ENCODE data around the gene SLC24A1.

Gene SLC24A1

DNA sequence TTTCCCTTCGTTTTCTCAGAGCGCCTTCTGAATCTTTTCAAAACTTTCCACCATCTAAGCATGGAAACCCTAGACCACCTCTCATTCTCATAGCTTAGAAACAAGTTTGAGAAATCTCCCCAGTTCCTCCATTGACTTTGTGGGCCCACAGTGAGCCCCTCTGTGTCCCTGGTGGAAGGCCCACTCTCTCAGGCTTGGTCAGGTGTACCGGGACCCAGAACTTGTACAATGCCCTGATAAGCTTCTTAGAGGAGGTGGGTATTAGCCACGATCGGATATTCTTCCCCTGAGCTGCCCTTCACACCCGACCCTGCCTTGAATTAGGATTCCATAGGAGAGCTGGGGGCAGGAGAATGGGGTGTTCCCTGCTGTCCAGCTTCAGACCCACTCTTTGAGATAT, at the start of gene SLC24A1:
SLC24A1 (plus strand) TSS at position 301 of the 400 bp plus-strand sequence. CDS start 2,143 bp downstream, outside the sequence.
- Mint-ChIP-seq H3K9me3 (no peaks in the 10 kb centered on the region), H3K27ac (no peak within 1 kb of the TSS)

DNA sequence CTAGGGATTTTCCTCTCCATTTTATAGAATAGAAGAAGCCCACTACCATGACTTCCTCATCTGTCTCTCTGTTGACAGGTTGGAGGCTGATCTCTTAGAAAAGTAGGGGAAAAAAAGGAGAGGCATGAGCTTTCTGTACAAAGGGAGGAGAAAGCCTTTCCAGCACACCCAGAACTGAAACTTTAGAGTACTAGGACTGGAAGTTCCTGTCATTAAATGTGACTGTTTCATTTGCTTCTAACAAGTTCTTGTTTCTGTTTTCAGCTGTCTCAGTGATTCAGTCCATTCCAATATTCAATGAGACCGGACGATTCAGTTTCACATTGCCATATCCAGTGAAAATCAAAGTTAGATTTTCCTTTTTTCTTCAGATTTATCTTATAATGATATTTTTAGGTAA, 49.8 kb upstream of the SLC24A1 start:
- Mint-ChIP-seq H3K36me3 (peaks cover 8% of the 10 kb centered on the region), H3K4me1 (no peaks in the 10 kb centered on the region), H3K9me3 (no peaks in the 10 kb centered on the region), H3K27me3 (no peaks in the 10 kb centered on the region), H3K27ac (no peak overlapping the region), H3K4me3 (no peak overlapping the region)

More for the DNA sequence above, at the start of gene SLC24A1:
- Mint-ChIP-seq H3K4me3 (no peak within 1 kb of the TSS), H3K4me1 (no peaks in the 10 kb centered on the region), H3K36me3 (peaks cover 10% of the 10 kb centered on the region), H3K27me3 (no peaks in the 10 kb centered on the region)

DNA sequence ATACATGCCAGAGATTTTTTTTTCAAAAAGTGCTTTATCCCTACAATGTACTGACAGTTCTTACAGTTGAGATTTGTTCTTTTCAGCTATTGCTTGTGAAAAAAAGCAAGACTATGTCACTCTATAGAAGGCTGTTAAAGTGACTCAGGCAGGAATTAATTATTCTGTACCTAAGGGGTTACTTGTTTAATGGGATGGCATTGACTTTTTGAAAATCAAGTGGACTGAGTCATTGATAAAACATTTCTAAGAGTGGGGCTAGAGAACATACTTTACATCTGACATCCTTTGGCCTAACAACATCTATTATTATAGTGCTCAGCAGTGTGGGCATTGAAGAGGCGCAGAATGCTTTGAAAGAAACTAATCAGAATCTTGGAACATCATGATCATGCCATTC, 45.1 kb upstream of the SLC24A1 start:
- Mint-ChIP-seq H3K4me3 (no peak overlapping the region), H3K9me3 (no peaks in the 10 kb centered on the region), H3K36me3 (peaks cover 10% of the 10 kb centered on the region), H3K27ac (no peak overlapping the region), H3K4me1 (no peaks in the 10 kb centered on the region), H3K27me3 (no peaks in the 10 kb centered on the region)

DNA sequence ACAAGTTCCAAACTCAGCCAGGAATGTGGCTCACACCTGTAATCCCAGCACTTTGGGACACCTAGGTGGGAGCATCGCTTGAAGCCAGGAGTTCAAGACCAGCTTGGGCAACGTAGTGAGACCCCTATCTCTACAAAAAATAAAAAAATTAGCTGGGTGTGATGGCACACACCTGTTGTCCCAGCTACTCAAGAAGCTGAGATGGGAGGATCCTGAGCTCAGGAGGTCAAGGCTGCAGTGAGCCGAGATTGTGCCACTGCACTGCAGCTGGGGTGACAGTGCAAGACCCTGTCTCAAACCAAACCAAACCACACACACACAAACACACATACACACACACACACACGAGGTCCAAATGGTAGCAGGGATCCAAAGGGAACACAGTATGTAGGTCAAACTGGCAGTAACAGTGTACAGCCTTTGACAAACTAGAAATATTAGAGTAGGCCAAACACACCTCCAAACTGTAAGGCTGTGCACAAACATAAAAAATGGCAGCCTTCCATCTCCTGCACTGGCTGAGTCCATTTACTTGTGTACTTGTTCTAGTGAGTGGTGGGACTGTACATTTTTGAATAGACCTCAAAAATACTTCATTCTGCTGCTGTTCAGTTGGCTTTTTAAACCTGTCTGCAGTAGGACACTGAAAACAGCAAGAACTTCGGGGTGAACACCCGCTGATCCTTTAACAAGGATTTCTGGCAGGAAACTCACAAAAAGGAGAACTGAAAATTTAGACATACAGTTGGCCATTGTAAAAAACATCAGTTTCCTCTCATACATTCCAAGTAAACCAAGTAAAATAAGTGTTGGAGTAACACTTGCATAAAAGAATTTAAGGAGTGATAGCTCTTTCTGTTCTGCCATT, 44.4 kb upstream of the SLC24A1 start:
- no peak overlapping the region for H3K27ac Mint-ChIP-seq
- H3K36me3 Mint-ChIP-seq = peaks cover 14% of the 10 kb centered on the region
- no peaks in the 10 kb centered on the region for H3K27me3 Mint-ChIP-seq
- H3K4me3 Mint-ChIP-seq = no peak overlapping the region
- H3K4me1 Mint-ChIP-seq = peaks cover 2% of the 10 kb centered on the region
- no peaks in the 10 kb centered on the region for H3K9me3 Mint-ChIP-seq

DNA sequence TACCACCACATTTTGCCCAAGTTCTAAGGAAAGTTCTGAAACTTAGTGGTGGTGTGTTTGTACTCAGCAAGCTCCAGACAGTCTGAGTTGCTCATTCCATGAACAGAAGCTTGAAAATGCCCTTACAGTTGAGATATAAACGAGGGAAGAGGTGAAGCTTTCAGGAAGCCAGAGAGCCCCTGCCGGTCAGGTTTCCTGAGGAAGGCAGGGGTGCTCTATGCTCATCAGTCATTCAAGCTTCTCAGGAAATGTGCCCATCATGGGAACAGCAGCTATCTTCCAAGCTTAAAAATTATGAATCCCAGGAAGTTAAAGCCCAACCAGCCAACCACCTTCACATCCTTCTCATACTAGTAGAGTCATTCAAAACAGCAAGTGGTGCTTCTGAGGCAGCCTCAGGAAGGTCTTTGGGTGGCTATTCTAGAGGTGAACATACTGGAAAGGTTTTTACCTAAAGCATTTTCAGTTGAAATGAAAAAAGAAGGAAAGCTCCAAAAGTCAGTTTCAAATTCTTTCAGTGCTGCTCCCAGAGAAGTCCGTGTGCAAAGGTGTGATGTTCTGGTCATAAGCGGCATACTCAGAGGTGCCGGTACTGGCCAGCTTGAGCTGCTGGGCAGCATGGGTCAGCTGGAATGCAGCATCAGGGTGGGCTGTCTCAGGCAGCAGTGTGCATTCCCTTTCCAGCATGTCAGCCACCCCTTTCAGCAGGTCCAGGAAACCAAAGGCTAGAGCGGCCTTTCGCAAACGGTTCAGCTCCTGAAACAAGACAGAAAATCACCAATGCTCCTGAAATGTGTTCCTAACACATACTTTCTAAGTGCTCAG, 42.6 kb upstream of the SLC24A1 start:
- Mint-ChIP-seq H3K9me3 (no peaks in the 10 kb centered on the region), H3K4me1 (peaks cover 19% of the 10 kb centered on the region), H3K27ac (peak overlapping the region; percentile 55), H3K36me3 (peaks cover 25% of the 10 kb centered on the region), H3K4me3 (no peak overlapping the region), H3K27me3 (no peaks in the 10 kb centered on the region)

DNA sequence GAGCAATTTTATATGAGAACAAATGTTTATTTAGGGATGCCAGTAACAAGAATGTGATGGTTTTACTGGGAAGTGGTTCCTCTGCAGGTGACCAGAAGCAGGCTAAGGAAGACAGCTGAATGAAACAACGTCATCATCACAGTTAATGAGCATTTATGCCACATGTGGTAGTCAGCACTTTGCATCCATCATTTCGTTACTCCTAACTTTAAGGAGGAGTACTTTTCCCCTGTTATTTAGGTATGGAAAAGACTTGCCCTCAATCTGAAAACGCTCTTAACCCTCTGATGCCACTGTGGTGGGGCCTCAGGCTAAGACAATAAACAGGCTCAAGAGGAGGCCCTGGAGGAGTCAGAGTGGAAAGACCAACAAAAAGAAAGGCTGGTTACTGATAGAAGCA, 42.0 kb upstream of the SLC24A1 start:
- no peak overlapping the region for H3K4me3 Mint-ChIP-seq
- peaks cover 27% of the 10 kb centered on the region for H3K36me3 Mint-ChIP-seq
- H3K27ac Mint-ChIP-seq = no peak overlapping the region
- no peaks in the 10 kb centered on the region for H3K27me3 Mint-ChIP-seq
- H3K9me3 Mint-ChIP-seq = no peaks in the 10 kb centered on the region
- H3K4me1 Mint-ChIP-seq = peaks cover 25% of the 10 kb centered on the region

DNA sequence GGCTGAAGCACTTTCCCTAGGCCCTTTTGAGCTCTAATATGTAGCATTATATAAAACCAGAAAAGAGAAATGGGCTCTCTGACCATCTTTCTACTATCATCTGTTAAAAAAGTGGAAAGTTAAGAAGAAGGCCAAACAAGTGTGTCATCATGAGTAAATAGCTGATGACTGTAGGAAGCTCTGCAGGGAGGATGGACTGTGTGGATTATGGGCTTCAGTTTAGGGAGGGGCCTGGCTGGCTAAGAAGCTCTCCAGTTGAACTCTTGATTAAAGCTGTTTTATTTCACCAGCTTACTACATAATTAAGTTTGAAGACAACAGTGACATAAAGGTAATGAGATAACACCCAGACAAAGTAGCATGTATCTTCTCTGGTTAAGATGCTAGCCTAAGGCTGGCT, 41.5 kb upstream of the SLC24A1 start:
- Mint-ChIP-seq H3K36me3 (peaks cover 27% of the 10 kb centered on the region), H3K9me3 (no peaks in the 10 kb centered on the region), H3K27ac (peak overlapping the region; percentile 70), H3K4me3 (no peak overlapping the region), H3K4me1 (peaks cover 30% of the 10 kb centered on the region), H3K27me3 (no peaks in the 10 kb centered on the region)

DNA sequence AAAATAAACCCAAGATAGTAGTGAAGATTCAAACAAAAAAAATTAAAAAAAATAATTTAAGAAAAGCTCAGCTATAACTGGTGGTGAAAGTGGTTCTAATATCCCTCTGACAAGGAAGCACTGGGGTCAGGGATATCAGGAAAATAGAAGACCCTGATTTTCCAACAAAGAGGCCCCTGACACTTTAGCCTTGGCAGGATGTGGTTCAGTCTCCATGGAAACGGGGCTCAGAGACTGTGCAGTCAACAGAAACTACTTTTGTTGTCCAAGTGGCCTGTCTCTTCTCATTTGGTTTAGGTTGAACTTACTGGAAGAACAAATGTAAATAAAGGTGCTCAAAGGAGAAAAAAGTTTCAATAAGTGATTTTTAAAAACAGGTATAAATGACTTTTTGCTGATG, 38.0 kb upstream of the SLC24A1 start:
- Mint-ChIP-seq H3K4me3 (peak overlapping the region; percentile 49), H3K27me3 (no peaks in the 10 kb centered on the region), H3K4me1 (peaks cover 52% of the 10 kb centered on the region), H3K9me3 (no peaks in the 10 kb centered on the region), H3K27ac (peak overlapping the region; percentile 89), H3K36me3 (peaks cover 31% of the 10 kb centered on the region)

DNA sequence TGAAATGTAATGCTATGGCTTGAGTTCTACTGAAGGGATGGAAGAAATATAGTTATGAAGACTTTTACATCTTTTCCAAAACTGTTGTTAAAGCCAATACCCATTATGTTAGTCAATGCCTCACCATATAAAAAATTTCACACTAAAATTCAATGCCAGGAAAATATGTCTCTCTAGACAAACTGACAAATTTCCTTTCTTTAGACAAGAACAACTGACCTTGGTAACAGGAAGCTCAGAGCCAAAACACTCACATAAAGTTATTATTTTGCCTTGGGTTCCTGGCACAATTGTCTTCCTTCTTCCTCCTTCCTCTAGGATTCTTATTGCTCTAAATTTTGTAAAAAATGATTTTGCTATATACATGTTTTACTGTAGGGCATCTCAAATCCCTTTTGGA, 37.5 kb upstream of the SLC24A1 start:
- H3K36me3 Mint-ChIP-seq = peaks cover 31% of the 10 kb centered on the region
- peak overlapping the region; percentile 84 for H3K27ac Mint-ChIP-seq
- peaks cover 52% of the 10 kb centered on the region for H3K4me1 Mint-ChIP-seq

DNA sequence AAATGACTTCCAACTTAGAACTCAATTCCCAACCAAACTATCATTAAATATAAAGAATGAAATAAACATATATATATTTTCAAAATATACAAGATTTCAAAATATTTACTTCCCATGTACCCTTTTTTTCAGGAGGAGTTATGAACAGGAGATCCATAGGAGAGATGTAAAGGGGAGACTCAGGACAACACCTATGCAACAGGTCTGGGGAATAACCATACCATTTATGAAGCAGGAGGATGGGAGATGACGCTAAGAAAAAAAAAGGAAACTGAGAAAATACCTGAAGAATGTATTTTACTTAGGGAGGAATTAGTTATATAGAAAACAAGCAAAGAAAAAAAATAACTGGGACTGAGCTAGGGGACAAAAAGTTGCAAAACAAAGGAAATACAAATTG, 34.6 kb upstream of the SLC24A1 start:
- no peak overlapping the region for H3K27ac Mint-ChIP-seq
- H3K36me3 Mint-ChIP-seq = peaks cover 46% of the 10 kb centered on the region
- H3K4me3 Mint-ChIP-seq = no peak overlapping the region
- peaks cover 60% of the 10 kb centered on the region for H3K4me1 Mint-ChIP-seq
- H3K27me3 Mint-ChIP-seq = no peaks in the 10 kb centered on the region
- no peaks in the 10 kb centered on the region for H3K9me3 Mint-ChIP-seq

More for the DNA sequence above, 37.5 kb upstream of the SLC24A1 start:
- H3K9me3 Mint-ChIP-seq = no peaks in the 10 kb centered on the region
- no peaks in the 10 kb centered on the region for H3K27me3 Mint-ChIP-seq
- peak overlapping the region; percentile 44 for H3K4me3 Mint-ChIP-seq

DNA sequence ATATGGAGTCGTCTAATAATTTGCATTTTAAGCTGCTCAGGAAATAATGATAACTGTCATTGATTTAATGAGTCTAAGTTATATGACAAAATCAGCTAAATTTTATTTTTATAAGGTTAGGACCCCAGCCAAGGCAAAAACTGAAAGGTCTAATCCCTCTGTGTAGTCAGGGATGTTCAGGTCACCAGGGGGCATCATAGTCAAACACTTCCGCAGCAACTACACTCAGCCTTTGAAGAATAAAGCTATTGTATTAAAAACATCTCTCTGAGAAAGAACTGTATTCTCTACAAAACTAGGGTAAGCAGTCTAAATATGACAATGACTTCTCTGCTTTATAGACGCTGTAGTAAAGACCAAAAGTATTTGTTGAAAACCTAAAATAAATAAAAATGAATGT, 25.8 kb upstream of the SLC24A1 start:
- Mint-ChIP-seq H3K4me3 (no peak overlapping the region), H3K9me3 (no peaks in the 10 kb centered on the region), H3K27ac (no peak overlapping the region), H3K4me1 (no peaks in the 10 kb centered on the region), H3K36me3 (peaks cover 10% of the 10 kb centered on the region), H3K27me3 (no peaks in the 10 kb centered on the region)

DNA sequence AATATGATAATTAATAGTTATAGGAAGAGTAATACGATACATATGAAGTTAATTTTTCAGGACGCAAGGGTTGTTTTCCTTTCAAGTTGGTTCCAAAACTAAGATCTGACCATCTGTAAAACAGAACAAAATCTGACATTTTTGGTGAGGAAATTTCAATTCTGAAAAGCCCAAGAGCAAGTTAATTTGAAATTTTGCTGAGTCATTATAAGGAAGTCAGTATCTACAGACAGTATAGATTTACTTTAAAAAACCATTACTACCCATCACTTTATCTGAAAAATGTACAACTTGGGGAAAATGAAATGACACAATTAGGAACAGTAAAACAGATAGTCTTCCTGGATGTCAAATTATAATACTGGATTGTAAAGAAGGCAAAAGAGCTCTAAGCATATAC, 23.3 kb upstream of the SLC24A1 start:
- Mint-ChIP-seq H3K27ac (no peak overlapping the region), H3K4me1 (no peaks in the 10 kb centered on the region), H3K9me3 (no peaks in the 10 kb centered on the region), H3K4me3 (no peak overlapping the region), H3K36me3 (peaks cover 6% of the 10 kb centered on the region), H3K27me3 (no peaks in the 10 kb centered on the region)

DNA sequence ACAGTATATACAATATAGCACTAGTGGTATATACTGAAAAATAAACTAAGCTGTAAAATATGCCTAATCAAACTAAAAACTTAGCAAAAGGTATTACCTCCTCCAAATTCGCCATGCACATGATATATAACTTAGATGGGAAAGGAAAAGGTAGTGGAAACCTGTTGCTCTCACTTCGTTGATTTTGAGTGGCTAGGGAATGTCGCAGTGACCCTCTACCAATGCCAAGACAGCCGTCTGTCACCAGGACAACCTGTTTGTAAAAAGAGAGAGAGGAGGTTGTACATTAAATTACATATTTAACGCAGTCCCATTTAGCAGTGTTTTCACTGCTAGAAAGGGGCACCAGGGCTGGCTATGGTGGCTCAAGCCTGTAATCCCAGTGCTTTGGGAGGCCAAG, 22.1 kb upstream of the SLC24A1 start:
- Mint-ChIP-seq H3K27me3 (no peaks in the 10 kb centered on the region), H3K9me3 (no peaks in the 10 kb centered on the region), H3K4me1 (no peaks in the 10 kb centered on the region), H3K36me3 (peaks cover 3% of the 10 kb centered on the region), H3K27ac (no peak overlapping the region), H3K4me3 (no peak overlapping the region)

DNA sequence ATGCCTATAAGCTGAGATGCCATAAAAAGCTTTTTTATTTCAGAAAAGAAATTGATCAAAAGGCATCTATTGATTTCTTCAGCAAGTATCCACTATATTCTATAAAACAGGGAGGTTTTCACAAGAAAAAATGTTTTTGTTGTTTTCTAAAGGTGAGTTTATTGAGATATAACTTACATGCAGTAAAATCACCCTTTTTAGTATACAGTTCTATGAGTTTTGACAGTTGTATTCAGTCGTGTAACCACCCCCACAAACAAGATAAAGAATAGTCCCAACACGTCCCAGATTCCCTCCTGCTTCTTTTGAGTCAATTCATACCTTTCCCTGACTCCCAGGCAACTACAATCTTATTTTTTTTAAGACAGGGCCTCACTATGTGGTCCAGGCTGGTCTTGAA, 18.6 kb upstream of the SLC24A1 start:
- H3K4me1 Mint-ChIP-seq = peaks cover 7% of the 10 kb centered on the region
- no peaks in the 10 kb centered on the region for H3K27me3 Mint-ChIP-seq
- H3K4me3 Mint-ChIP-seq = no peak overlapping the region
- no peaks in the 10 kb centered on the region for H3K9me3 Mint-ChIP-seq
- H3K27ac Mint-ChIP-seq = no peak overlapping the region
- H3K36me3 Mint-ChIP-seq = peaks cover 3% of the 10 kb centered on the region

DNA sequence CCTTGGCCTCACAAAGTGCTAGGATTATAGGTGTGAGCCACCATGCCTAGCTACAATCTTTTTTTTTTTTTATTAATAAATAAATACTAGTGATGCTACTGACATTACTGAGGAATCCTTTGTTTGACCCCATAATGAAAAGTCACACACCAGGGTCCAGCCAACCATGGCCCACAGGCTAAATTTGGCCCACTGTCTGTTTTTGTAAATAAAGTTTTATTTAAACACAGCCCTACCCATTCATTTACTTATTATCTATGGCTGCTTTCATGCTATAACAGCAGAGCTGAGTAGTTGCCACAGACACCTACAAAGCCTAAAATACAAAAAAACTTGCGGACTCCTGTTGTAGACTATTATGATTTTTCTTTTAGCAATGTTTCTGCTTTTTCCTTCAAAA, 18.2 kb upstream of the SLC24A1 start:
- Mint-ChIP-seq H3K4me3 (no peak overlapping the region), H3K27me3 (no peaks in the 10 kb centered on the region), H3K36me3 (peaks cover 3% of the 10 kb centered on the region), H3K4me1 (peaks cover 9% of the 10 kb centered on the region), H3K9me3 (no peaks in the 10 kb centered on the region), H3K27ac (no peak overlapping the region)
